IPS DF 4.7 (cell line): ENCODE results near the gene MAB21L1.

ENCODE experiments used
- DNase-seq: peaks from one replicate; pipeline ENCODE4 v3.0.0-alpha.2; 2013; ENCODE audit warnings: low spot score; ENCODE audit errors: extremely low read depth

MAB21L1 gene

DNA sequence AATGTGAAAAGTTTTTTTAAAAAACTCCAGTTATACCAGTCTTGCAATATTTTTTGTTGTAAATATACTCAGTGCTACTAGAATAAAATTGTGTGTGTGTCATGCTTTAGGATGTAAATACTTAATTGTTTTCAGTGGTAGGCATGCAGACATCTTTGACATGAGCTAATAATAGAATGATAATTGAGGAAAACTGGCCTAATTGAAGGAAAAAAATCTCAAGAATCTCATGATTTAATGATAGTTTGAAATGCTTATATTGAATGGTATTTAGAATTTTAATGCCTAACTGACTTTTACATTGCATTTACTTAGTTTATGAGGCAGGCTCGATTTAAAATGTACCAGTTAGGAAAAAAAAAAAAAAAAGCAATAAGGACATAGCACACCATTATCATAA, 3.2 kb upstream of the MAB21L1 start:
- DNase-seq, result no peak

DNA sequence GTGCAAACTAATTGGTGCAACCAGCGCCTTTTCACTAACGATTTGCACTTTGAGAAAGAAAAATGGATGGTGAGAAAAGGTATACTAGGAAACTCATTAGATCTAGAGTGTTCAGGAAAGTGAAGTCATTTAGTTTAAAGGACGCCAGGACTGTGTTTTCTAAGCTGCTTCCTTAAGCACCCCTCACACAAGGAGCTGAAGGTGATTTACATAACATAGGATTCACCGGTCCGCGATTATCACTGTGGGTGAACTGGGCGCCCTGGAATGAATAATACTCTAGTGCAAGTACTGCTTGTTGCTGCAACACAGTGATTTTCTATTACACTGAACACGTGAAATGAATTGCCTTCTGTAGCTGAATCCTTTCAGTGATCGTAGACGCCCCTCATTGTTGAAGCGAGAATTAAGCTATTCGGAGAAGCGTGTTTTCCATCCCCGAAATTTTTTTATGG, 2.6 kb upstream of the MAB21L1 start:
- no peak for DNase-seq

DNA sequence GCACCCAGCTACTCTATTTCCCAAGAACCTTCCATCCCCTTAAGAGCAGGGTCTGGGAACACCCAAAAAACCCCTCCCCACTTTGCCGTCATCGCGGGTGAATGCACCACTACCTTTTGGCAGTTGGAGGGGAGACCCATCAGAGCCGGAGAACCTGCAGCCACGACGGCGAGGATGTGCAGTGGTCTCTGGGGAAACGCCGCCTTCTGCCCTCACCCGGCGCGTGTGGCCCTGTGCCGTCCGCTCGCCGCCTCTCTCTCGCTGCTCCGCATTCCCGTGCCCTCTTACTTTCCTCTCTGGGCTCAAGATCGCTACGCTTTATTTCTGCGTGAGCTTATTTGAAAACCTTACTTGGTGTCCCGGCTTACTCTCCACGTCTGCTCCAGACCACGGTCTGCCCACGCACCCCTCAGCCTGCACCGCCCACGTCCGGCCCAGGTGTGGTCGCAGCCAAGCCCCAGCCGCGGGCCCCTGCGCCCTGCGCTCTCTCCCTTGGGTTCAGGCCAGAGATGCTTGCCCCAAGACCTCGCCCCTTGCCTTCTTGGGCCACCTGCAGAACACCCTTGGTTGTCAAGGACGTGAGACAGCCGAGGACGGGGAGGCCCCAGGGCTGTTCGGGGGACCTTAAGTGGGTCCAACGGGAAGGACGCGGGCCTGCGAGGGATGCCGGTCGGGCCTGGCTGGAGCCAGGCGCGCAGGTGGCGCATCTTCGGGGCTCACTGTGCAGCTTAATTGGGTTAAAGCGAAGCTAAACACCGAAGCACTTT, 2.0 kb upstream of the MAB21L1 start:
- DNase-seq, result no peak

- DNase-seq, result no peak
Measured at GRCh38 chr13:35477386-35477946, 977 bp upstream of the MAB21L1 start.

GRCh38 chr13:35475212-35475959, 1.1 kb downstream of the MAB21L1 start:
- DNase-seq, result no peak

- no peak for DNase-seq
Measured at GRCh38 chr13:35474496-35475211, 1.8 kb downstream of the MAB21L1 start.

GRCh38 chr13:35473802-35474201, 2.7 kb downstream of the MAB21L1 start:
- DNase-seq, result no peak

- no peak for DNase-seq
Measured at GRCh38 chr13:35473206-35473775, 3.2 kb downstream of the MAB21L1 start.

- no peak for DNase-seq
Measured at GRCh38 chr13:35472323-35472881, 4.1 kb downstream of the MAB21L1 start.

DNA sequence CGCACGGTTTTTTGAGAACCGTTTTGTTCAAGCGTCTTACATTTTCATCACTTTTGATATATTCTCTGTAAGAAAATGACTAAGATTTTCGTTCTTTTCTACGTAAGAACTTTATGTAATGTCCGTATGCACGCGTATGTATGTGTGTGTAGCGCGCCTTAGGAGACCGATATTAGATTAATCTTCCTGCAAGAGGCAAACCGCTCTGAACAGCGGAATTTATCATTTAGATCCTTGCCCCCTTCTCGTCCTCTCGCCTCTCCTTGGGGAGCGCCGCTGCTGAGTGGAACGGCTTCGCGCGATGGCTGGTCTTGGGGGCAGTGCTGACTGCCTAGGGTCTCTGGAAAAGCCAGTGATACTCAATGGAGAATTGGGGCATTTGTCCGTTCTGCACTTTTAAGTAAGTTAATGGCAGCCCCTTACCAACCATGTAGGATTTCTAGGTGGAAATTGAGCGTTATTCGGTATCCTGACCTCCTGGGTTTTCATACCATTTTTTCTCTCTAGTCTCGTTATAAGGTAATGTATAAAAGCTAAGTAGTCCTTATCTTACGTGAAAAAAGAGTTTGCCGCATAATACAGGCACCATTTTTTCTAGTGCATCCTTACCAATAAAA, 4.7 kb downstream of the MAB21L1 start:
- no peak for DNase-seq

GRCh38 chr13:35470671-35471661, 5.5 kb downstream of the MAB21L1 start:
- DNase-seq, result no peak

DNA sequence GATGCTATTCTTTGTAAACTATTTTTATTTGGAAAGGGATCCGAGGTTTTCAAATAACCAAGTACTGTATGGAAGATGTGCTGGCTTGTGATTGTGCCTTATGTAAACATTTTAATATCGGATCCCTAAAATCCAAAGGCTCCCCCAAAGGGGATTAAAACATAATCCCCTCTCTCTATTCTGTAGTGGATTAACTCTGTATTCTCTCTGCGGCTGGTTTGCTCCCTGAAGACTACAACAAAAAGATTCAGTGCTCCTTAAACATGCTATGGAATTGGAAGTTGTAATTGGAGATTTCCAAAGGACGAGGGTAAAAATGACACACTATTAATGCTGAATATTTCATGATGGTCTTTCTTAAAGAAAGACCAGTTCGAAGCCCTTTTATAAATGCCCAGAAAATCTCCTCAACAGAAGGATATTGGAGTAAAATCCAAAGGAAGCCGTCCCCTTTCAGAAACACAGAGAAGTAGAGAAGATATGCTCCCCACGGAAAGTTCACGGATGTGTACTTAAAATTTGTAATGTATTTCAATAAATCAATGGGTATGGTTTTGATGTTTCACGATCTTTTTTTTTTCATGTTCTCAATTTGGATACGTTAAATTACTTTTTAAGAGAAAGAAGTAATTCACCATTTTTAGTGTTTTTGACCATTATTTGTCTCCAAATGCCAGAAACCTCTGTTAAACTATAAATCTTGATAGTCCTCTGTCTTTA, 6.5 kb downstream of the MAB21L1 start:
- no peak for DNase-seq

DNA sequence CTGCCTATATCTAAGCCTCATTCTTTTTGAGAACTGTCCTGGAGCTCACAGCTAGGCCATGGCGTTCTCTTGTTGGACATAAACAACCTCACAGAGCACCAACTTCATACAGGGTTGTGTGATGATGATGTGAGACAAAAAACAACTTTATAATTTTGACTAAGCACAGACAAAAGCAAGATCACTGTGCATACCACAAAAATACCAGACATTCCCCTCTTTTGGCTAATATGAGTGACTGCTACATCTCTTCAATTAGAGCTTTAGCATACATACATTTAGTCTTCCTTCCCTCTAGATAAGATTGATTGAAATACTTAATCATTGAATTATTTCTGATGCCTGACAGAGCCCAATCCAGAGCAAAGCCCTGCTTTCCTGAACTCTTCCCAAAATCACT, 8.3 kb downstream of the MAB21L1 start:
- DNase-seq, result no peak

GRCh38 chr13:35465371-35465770, 11.1 kb downstream of the MAB21L1 start:
- DNase-seq, result no peak

GRCh38 chr13:35460061-35460460, 16.4 kb downstream of the MAB21L1 start:
- DNase-seq, result no peak

DNA sequence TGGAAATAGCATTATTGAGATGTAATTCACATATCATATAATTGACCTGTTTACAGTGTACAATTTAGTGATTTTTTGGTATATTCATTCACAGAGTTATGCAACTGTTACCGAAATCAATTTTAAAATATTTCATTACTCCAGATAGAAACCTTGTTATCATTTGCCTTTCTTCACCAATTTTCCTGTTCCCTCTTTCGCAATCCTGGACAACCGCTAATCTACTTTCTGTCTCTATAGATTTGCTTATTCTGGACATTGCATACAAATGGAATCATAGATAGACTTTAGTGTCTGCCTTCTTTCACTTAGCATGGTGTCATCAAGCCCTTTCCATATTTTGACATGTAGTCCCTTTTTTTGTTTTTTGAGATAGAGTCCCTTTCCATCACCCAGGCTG, 19.2 kb downstream of the MAB21L1 start:
- DNase-seq, result no peak

DNA sequence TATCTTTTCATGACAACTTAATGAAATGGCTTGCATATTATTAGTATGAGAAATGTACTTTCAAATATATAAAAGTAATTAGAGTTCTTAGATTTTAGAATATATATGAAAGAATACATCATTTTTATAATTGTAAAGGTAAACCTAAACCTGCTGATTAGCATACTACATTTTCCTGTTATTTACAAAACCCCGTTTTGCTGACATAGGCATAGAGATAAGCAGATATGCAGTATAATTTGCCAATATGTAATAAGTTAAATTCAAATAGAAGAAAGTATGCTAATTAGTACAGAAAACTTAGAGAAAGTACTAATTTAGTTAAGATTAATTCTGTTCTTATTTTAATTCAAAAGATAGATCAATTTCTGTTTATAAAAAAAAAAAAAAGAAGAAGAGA, 21.5 kb downstream of the MAB21L1 start:
- DNase-seq, result no peak

DNA sequence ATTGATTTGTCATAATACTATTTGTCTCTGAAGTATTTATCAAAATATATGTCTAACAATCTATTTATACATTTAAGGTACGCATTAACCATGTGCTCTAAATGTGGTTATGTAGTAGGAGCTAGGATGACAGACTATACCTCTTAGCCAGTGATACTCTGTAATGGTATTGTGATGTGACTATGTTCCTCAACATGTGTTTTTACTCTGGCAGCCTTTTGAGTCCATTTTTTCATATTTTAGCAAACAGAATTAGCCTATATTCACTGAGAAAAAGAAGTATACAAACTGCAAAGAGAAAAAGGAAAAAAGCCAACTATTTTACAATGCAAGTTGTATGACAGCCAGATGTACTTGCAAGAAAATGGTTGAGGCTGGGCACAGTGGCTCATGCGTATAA, 26.7 kb downstream of the MAB21L1 start:
- no peak for DNase-seq

- no peak for DNase-seq
Measured at GRCh38 chr13:35448465-35448864, 28.0 kb downstream of the MAB21L1 start.
